GM19043 (cell line): ENCODE results near the gene EFCAB6.

ENCODE experiments used
- ATAC-seq: cut with Tn5 transposase; IDR thresholded peaks from one replicate; pipeline ENCODE4 v1.9.1; 2021; ENCODE audit warnings: low read depth; ENCODE audit not compliant: unreplicated experiment

Gene EFCAB6

GRCh38 chr22:43512279-43512678 is 299.8 kb downstream of the EFCAB6 start:
- no peak for ATAC-seq

GRCh38 chr22:43511276-43511910 is 300.7 kb downstream of the EFCAB6 start:
- ATAC-seq, result no peak

DNA sequence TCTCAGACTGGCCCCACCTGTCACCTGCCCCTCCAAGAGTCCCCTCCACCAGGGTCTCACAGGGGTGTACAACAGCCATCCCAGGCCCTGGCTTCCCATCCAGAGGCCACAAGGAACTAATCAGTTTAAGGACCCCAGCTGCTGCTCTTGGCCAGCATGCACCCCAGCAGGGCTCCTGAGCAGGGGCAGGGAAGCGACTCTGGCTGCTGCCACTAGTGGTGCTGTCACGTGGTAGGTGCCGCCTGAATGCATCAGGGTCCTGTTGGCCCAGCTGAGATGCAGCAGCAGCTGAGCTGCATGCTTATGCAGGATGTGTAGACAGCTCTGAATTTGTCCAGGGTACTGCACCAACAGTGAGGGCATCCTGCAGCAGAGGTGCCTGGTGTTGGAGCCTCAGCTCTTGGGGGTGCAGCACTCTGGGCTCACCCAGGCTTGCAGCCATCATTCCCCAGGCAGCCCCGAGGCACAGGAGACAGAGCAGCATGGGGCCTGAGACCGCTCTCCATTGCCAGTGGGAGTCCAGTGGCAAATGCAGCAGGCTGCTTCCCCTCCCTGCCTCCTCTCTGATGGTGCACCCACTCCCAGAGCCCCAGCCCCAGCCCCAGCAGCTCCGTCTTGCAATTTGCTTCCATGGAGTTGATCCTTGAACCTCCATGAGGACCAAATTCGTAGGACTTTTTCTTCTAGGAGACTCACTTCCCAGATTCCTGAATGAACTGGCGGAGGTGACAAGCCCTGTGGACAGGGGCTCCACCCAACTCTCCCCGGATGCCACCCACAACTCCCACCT is 301.6 kb downstream of the EFCAB6 start:
- no peak for ATAC-seq

DNA sequence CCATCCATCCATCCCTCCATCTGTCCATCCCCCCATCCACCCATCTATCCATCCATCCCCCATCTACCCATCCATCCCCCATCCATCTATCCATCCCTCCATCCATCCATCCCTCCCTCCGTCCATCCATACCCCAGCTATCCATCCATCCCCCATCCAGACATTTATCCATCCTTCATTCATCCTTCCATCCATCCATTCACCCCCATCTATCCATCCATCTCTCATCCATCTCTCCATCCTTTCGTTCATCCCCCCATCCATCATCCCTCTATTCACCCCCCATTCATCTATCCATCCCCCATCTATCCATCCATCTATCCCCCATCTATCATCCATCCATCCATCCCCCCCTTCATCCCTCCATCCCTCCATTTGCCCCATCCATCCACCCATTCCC is 302.8 kb downstream of the EFCAB6 start:
- no peak for ATAC-seq

GRCh38 chr22:43508489-43508888 is 303.6 kb downstream of the EFCAB6 start:
- no peak for ATAC-seq

- ATAC-seq, result no peak
Measured at GRCh38 chr22:43507235-43507634, 304.9 kb downstream of the EFCAB6 start.

GRCh38 chr22:43506487-43506886 is 305.6 kb downstream of the EFCAB6 start:
- no peak for ATAC-seq

DNA sequence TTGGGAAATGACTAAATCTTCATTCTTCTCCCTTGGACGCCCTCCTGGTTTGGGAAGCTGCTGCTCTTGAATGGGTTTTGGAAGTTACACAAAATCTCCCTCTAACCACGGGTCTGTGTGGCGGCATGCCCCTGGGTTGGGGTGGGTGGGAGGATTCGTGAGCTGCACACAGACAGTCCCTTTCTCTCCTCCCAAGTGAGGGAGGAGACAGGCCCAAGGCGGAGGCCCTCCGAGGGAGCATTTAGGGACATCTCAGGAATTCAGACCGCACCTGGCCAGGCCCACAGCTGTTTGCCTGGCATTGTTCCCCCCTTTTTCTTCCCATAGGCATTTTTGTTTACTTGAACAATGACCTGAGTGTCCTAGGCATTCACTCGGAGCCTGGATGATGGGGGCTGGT is 306.2 kb downstream of the EFCAB6 start:
- no peak for ATAC-seq

GRCh38 chr22:43505423-43505822 is 306.7 kb downstream of the EFCAB6 start:
- ATAC-seq, result no peak

GRCh38 chr22:43504666-43505261 is 307.3 kb downstream of the EFCAB6 start:
- ATAC-seq, result no peak

- no peak for ATAC-seq
Measured at GRCh38 chr22:43504068-43504467, 308.0 kb downstream of the EFCAB6 start.

DNA sequence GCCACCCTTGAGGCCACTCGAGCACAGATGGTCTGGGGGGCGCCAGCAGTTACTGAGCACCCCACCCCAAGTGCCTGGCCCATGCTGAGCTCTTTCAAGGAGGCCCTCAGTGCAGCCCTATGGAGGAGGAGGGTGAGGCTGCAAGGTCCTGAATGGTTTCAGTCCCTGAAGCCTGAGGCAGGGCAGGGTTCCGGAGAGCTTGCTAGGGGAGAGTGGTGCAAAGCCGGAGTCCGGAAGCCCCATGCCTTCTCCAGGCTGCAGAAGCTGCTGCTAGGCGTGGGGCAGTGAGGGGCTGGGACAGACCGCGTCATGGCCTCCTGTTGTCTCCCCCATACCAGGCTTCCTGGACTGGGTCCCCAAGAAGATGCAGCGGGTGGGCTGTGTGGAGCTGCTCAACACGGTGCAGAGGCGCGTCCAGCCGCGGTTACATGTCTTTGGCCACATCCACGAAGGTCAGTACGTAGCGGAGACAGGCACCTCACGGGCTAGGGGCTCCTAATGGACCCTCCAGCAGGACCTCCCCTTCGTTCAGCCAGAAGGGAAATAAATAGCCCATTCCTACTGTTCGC is 309.7 kb downstream of the EFCAB6 start:
- ATAC-seq, result no peak

DNA sequence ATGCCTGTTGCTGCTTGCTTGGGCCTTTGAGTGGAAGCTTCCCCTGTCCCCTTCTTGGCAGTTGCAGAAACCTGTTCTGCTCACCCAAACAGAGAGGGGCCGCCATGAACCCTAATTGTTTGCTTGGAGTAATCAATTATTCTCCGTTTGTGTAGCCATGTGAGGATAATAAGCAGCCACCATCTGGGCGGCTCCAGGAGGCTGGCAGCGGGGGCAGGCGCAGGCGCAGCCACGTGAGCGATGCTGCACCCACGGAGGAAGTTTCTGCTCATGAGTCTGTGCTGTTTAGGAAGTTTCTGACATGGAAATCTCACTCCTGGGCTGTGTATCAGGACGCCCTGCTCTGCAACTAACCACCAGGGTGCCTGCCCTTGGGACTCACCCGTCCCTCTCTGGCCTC is 310.2 kb downstream of the EFCAB6 start:
- ATAC-seq, result no peak

DNA sequence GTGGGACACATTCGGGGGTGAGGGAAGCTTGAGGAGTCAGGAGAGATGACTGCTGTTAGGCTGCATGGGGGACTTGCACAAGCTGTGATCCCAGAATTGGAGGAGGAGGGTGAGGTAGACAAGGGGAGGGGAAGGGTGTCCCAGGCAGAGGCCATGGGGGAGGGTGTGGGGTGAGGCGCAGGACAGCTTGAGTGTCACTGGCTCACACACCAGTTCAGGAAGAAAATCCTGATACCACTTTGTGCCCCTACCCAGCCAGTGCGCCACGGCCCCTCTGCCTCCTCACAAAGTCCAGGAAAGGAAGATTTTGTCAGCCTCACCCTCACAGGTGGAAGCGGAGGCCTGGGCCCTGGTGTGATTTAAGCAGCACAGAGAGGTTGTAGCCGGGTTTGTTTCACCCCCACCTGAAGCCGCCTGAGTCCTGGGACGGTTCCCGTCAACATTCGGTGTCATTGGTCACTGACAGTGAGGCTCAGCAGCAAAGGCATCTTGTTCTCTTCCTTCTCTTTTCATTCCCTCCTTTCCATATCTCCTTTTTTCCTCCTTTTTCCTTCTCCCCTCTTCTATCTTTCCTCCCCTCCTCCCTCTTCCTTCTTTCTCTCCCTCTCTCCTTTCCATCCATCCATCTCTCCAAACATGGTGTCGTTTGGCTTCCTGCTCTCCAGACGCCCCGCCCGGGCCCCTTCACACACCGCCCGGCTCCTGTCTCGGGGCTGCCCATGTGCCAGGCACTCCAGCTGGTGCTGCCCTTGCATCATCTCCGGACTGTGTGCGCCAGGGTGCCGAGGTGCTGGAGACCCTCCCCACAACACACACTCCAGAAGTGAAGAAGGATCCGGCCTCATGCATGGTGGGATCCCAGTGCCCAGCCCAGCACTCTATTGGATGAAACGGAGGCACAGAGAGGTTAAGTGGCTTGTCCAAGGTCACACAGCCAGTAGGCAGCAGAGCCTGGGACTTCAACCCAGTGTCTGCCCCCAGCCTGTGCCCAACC is 311.0 kb downstream of the EFCAB6 start:
- no peak for ATAC-seq

DNA sequence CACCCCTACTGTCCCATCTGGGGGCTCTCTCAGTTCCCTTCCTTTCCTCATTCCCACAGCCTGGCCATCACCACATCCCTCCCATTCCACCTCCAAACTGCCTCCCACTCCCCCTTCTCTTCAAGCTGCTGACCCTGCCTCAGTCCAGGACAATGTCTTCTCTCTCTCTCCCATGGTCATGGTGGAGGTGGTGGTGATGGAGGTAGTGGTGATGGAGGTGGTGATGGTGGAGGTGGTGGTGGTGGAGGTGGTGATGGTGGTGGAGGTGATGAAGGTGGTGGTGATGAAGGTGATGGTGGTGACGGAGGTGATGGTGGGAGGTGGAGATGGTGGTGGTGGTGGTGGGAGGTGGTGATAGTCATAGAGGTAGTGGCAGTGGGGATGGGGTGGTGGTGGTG is 313.2 kb downstream of the EFCAB6 start:
- no peak for ATAC-seq

DNA sequence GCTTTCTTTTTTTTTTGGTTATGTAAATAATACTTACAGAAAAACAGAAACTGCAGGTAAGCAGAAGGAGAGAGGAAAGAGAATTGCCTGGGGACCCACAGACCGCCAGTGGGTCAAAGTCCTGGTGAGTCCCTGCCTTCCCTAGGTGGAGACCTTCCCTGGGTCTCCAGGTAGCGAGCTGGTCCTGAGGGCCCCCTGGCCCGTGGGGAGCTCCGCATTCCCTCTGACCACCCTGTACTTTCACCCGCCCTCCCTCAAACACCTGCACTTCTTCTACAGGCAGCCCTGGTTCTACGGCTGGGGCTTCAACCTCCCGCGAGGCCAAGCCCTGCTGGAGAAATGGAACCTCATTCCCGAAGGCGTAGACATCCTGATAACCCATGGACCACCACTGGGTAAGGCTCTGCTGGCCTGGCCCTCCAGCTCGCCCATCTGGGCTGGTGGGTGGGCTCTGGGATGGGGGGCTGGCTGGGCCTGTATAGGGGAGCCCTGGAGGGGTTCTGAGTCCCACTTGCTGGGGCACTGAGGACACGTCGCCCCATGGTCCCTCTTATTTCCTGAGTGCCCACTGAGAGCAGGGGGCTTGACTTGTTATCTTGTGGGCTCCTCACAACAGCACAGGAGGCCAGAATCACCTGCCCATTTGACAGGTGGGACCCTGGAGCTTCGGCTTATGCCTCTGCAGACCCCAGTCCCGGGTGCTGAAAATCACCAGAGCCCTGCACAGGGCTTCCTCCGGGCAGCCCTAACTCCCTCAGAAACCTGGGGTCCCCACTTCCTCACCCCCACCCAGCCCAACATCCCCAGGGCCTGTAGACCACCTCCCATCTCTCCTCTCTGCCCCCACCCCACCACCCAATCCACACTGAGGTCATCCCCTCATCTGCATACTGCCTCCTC is 313.9 kb downstream of the EFCAB6 start:
- ATAC-seq, result no peak

DNA sequence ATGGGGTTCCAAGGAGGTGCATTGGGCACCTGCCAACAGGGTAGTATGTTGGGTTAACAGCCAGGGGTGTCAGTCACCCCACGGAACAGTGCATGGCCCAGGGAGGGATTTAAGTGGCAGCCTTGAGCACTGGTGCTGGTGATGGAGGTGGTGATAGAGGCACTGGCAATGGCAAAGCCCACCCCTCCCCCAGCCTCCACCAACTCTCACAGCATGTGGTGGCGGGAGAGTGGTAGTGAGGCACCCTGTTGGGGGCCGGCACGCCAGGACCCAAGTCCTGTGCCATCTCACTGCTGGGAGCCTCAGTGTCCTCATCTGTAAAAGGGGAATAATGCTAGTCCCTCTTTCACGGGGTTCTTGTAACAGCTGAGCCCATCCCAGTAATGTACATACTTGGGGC is 318.8 kb downstream of the EFCAB6 start:
- ATAC-seq, result no peak

GRCh38 chr22:43491737-43492136 is 320.4 kb downstream of the EFCAB6 start:
- no peak for ATAC-seq

GRCh38 chr22:43491177-43491576 is 320.9 kb downstream of the EFCAB6 start:
- ATAC-seq, result no peak
